Kasumi-1 (cell line): ENCODE measurements around the gene OGA.

ENCODE experiments used
- DNase-seq, 2 experiments: peaks; one replicate each; lab custom pipeline; 2025; lab: John Stamatoyannopoulos, UW

OGA gene

DNA sequence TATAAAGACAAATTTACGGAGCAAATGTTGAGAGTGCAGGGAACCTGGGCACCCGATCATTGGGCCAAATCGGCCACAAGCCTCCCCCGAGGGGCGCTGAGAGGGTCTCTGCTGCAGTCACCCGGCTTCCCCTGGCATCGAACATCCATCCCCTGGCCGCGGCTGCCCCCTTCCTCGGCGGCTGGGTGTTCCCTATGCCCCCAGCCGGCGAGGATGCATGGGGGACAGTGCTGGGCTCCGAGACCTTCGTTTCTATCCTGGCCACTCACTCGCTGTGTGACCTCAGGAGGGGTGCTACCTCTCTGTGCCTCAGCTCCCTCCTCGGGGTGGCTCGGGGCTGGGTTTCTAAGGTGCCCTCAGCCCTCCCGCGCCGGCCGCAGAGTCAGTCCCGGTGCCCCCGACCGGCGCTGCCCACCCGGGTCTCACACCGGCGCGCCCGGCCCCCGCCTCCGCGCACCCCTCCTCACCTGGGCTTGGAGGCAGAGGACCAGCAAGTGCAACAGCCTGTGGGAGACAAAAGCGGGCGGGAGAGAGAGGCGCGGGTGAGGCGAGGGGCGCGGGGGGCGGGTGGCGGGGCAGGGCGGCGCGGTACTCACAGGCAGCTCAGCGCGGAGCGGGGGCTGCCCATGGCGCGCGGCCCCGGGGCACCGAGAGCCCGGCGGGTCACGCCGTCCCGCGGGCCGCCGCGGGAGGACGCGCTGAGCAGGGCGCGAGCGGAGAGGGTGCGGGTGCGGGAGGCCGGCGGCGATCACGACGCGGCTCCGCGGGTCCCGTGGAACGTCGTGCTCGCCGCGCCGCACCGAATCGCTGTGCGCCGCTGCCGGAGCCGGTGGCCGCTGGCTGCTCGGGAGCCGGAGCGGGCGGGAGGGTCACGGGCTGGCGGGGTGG lies 42.7 kb downstream of the OGA start, which contains the start of gene FGF8:
Gene FGF8 (minus strand): TSS at position 842 of the 888 bp plus-strand sequence. CDS start 214 bp downstream, at position 628.
- DNase-seq = no peak

GRCh38 chr10:101774589-101775272 lies 43.5 kb downstream of the OGA start:
- no peak for DNase-seq

GRCh38 chr10:101773923-101774588 lies 44.2 kb downstream of the OGA start:
- DNase-seq = no peak

- DNase-seq = no peak
These were observed 45.1 kb downstream of the OGA start for GRCh38 chr10:101772895-101773761.

DNA sequence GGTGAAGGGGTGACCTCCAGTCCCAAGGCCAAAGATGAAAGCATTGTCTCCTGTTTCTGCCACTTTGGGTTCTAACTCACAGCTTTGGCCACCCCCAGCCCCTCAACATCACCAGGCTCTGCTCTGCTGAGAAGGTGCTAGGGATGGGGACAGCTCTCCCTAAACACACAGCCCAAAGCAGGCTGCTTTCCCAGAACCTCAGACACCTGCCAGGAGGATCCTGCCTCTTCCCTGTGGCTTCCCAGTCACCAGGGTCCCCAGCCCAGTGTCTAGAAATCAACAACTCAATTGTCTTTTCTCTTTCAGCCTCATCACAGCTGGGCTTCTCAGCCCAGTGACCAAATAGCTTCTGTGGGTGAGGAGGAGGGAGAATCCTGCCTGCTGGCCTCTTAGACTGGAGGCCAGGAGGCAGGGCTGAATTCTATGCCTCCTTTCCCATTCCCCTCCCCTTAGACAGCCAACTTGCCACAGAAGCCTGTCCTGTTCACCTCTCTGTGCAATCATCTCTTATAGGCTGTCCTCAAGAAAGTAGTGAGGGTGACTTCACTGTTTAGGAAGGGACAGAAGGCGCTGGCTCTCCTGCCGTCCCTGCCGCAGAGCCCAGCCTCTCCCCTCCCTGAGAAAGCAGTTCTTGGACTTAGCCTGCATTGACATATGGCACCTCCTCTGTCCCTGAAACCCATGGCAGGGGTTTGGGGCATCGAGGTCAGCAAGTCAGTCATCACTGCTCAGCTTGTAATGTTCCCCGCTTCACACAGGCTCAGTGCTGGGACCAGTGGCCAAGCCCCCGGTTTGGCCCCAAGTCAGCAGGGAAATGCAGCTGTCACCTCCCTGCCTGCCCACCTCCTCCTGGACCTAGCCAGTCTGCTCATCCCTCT lies 46.0 kb downstream of the OGA start:
- DNase-seq = no peak

DNA sequence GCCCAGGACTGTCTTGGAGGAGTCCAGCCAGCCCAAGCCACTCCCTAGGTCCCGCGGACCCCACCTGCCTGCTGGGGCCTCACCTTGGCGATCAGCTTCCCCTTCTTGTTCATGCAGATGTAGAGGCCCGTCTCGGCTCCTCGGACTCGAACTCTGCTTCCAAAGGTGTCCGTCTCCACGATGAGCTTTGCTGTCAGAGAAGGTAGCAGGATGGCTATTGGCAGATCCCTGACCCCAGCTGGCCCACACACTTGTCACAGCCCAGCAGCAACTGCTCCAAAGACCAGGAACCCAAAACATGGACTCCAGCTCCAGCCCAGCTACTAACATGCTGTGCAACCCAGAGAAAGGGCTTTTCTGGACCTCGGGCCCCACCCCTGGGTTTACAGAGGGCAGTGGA lies 46.9 kb downstream of the OGA start:
- DNase-seq = no peak

GRCh38 chr10:101770331-101771215 lies 47.7 kb downstream of the OGA start:
- no peak for DNase-seq

DNA sequence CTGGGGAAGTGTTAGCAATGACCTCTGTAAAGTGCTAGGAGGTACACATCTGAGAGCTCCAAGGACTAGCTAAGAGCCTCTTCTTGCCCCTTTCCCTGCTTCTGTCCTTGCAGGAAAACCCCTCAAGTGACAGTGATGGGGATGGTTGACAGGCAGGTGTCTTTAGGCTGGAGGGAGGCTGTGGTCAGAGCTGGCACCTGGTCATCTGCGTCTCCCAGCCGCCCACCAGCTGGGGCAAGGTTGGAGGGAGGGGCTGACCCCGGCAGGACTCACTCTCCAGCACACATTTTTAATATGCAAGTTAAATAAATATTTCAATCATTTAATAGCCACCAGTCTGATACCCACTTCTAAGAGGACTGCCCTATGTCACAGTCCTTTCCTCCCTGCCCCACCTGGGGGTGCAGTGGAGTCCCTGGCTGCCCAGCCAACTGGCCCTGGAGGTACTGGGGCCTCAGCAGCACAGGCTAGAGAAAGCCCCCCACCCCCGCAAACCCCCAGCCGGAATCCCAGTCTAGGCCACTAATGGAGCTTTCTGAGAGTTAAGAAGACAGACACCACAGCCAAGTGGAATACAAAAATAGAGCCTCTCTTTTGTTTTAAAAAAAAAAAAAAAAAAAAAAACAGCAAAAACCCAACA lies 48.6 kb downstream of the OGA start:
- DNase-seq = no peak

DNA sequence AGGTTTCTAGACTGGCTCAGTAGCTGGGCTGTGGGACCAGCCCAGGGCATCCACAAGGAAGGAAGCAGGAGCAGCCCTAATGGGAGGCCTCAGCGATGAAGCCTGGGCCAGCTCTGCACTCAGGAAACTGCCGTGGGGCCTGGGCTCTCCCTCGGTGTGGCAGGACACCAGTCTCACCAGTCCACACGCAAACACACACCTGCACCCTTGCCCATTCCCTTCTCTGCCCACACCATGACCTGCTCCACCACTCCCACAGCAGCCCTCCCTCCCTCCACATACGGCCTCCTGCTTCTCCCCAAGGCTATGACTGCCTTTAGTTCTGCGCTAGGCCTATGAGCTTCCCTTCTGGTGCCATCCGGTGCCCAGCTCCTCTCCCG lies 49.5 kb downstream of the OGA start:
- DNase-seq = no peak

DNA sequence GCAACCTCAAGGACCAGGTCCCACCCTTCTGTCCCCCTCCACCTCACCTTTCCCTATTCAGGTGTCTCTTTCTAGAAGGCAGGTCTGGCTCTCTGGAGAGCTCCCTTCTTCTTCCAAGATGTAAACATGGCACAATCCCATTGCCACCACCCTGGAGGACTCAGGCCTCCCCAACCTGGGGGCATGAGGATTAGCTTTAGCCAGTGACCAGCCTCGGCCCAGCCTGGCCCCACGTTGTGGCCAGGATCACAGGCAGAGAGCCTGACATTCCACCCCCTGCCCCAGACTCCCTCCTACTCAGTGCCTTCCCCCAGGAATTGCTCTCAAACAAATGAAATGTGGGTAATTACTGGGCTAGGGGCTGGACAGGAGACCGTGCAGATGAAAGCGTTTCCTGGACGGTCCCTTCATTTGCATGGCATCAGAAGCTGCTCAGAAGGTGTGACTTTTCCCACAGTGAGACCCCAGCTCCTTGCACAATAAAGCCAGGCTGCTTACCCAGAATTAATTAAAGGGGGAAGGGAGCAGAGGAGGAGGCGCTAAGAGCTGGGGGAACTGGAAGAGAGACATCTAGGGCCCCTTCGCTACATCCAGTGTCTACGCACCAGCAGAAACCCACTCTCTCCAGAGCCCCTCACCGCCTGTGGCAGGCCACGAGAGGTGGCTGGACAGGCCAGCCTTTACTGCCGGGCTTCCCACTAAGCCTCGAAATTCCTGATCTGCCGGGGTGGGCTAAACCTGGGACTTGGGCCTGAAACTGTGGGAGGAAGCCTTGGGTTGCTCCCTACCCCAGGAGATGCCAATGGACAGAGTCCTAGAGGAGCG lies 50.1 kb downstream of the OGA start:
- DNase-seq = no peak

- no peak for DNase-seq
These were observed 50.7 kb downstream of the OGA start for GRCh38 chr10:101767600-101767945.

- DNase-seq = no peak
These were observed 51.3 kb downstream of the OGA start for GRCh38 chr10:101766753-101767599.

- DNase-seq = no peak
These were observed 51.9 kb downstream of the OGA start for GRCh38 chr10:101766306-101766705.

- no peak for DNase-seq
These were observed 55.0 kb downstream of the OGA start for GRCh38 chr10:101763141-101763846.

GRCh38 chr10:101762736-101763135 lies 55.5 kb downstream of the OGA start:
- DNase-seq = no peak

DNA sequence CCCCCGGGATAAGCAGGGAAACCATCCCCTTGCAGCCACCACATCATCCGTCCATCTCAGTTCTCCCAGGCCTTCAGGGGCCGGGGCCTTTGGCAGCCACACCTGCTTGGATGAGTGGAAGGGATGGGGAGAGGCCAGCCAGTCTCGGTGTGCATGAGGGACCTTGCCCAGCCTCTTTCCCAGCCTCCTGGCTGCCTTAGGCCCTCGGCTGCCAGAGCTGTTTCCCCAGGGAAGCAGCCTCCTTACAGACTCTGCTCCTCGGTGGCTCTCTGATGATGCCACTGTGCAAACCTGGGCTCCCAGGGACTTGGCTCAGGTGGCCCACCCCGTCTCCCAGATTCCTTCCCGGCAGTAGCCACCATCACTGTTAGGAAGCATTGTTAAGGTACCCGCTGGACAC lies 57.0 kb downstream of the OGA start:
- DNase-seq = no peak

- DNase-seq = no peak
These were observed 57.7 kb downstream of the OGA start for GRCh38 chr10:101760510-101760909.
